HG03342 (cell line): ENCODE results near the gene AIFM1.
"Not testable (repeated sequence)": the region's sequence is repeated elsewhere in the genome, so short reads cannot be mapped to it uniquely, and the experiment has no call there.

ENCODE experiments used
- ATAC-seq: cut with Tn5 transposase; IDR thresholded peaks from one replicate; pipeline ENCODE4 v1.9.1; 2021; ENCODE audit warnings: mild to moderate bottlenecking, moderate library complexity; ENCODE audit not compliant: unreplicated experiment

AIFM1 gene

DNA sequence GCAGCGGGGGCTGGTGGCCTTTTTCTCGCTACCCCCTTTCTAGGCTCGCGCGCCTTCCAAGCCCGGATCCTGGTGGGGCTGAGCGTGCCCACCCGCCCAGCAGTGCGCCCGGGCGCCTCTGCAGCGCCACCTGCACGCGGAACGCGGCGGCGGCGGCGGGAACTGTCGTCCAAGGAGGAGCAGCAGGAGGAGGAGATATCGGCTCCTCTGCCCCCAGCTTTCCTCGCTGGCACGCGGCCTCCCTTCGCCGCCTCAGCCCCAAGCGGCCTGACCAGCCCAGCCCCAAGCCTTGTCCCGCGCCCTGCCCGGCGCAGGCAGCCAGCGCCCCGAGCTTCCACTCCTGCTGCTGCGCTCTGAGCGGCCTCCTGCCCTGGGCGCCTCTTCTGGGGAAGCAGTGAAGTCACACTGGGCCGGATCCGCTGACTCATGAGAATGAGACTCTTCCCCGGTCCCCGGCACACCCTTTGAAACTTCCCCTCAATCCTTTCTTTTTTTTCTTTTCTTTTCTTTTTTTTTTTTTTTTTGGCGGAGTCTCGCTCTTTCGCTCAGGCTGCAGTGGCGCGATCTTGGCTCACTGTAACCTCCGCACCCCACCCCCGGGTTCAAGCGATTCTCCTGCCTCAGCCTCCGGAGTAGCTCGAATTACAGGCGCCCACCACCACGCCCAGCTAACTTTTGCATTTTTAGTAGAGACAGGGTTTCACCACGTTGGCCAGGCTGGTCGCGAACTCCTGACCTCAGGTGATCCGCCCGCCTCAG is 44.7 kb downstream of the AIFM1 start:
- peak; percentile 59 for ATAC-seq

DNA sequence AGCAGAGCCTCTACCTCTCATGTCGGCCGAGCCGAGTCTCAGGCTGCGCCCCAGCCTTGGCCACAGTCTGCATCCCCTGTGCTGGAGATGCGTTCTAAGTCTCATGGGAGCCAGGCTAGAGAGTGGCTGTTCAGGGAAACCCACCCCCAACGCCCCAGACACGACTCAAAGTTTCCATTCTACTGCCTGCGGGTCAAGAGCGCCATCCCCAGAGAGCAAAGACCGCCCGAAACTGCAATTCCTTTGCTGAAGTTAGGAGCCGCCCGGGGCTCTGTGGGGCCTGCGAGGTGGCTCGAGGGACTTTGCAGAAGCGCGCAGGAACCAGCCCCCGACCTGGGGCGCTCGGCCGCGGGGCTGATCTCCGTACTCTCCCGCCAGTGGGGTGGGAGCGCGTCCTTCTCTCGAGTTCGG is 45.3 kb downstream of the AIFM1 start:
- ATAC-seq: peak; percentile 31

DNA sequence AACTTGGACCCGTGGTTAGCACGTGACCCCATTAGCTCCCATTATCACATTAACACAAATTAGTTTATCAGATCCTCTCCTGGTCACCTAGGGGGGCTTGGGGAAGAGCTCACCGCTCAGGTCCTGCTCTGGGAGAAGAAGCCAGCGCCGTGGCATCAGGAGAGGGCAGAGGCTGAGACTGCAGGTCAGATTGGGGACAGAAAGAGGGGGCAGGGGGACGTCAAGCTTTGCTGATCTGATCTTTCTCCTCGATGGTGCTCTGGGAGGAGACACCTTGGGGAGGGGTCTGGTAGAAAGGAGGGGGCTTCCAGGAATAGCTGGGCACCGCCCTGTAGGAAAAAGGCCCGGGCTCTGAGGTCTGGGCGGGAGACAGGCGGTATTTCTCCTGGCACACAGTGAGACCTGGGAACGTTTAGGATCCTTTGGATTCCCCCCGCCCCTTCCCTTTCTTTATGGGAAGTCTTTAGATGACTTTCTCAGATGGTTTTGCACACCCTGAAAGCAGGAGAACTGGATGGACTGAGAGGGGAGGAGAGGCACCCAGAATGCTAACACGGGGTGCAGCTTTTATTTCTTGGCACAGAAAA is 46.2 kb downstream of the AIFM1 start:
- no peak for ATAC-seq

DNA sequence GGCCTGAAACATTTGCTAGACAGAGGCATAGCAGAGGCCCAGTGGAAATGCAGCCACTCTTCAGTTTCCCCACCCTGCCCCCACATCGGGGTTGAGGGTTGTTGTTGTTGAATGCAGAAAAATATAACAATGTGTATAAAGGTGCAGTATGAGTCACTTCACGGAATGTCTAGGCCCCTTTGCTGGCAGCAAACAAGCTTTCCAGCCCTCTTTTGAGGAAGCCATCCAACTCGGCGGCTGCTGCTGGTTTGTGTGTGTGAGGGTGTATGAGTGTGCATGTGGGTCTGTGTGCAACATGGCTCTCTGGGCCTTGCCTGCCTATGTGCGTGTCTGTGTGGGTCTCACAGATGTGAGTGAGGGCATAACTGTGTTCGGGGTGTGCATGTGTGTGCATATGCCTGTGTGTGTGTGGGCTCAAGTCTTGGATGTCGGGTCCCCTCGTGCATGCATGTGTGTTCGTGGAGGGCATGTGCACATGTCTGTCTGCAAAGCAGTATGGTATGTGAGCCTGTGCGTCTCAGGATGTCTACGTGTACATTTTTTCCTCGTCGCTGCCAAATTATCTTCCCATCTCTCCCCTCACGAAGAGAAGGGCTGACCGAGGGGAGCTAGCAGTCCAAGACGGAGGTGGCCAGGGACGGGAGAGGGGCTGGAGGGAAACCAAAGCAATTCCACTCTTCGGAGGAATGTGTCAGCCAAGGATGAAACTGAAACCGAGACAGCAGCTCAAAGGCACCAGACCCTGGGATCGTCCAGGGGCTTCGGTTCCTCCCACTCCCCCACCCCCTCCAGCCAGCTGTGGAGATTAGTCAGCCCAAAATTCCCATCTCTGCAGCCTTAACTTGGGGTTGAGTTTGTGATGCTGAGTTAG is 47.0 kb downstream of the AIFM1 start:
- no peak for ATAC-seq

DNA sequence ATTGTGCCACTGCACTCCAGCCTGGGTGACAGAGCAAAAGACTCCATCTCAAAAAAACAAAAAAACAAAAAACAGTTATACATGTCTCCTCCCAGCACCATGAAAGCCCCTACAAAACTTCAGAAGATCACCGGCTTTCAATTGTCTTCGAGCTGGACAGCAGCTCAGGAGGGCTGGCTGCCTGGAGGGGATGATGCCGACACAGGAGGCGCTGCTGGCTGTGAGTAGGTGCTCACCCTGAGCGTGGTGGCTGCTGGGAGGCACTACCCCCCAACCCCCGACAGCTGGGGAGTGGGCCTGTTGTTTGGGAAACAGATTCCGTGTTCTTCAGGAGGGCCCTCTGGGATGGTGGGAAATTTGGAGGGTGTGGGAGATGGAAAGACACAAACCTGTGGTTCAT is 48.5 kb downstream of the AIFM1 start:
- ATAC-seq: no peak

DNA sequence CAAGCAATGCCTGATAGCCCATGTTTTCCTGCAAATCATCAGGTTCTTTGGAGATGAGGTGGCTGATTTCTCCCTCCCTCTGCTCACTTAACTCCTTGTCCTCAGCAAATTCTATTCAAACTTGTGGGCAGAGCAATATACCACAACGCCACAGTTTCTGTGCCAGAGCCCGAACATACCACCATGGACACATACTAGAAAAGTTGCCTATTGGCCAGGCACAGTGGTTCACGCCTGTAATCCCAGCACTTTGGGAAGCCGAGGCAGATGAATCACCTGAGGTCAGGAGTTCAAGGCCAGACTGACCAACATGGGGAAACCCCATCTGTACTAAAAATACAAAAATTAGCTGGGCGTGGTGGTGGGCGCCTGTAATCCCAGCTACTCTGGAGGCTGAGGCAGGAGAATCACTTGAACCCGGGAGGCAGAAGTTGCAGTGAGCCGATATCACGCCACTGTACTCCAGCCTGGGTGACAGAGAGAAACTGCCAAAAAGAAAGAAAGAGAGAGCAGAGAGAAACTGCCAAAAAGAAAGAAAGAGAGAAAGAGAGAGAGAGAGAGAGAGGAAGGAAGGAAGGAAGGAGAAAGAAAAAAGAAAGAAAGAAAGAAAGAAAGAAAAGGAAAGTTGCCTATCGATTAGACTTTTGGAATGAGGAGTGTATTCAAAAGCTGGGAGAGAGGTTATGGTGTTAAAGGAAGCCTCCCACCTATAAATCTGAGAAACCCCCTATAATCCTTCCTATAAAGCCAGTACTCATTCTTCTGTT is 50.3 kb downstream of the AIFM1 start:
- not testable (repeated sequence) for ATAC-seq

DNA sequence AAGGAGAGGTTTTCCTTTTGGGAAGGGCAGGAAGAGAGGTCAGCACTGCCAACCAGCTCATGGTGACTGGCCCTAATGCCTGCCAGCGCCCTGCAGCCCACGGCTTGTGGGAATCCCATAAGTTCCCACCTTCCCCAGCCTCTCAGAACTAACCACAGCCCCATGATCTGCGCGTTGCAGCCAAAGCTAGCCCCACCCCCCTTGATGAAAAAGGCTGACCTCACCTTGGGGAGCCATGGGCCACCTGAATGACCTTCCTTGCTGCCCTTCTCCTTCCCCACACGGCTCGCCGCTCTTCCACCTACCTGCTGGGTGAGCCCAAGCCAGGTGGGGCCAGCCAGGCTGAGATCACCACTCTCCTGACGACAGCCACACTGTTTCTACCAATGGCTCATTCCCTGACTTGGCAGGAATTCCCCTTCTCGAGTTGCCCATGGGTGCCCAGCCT is 51.5 kb downstream of the AIFM1 start:
- ATAC-seq: no peak

DNA sequence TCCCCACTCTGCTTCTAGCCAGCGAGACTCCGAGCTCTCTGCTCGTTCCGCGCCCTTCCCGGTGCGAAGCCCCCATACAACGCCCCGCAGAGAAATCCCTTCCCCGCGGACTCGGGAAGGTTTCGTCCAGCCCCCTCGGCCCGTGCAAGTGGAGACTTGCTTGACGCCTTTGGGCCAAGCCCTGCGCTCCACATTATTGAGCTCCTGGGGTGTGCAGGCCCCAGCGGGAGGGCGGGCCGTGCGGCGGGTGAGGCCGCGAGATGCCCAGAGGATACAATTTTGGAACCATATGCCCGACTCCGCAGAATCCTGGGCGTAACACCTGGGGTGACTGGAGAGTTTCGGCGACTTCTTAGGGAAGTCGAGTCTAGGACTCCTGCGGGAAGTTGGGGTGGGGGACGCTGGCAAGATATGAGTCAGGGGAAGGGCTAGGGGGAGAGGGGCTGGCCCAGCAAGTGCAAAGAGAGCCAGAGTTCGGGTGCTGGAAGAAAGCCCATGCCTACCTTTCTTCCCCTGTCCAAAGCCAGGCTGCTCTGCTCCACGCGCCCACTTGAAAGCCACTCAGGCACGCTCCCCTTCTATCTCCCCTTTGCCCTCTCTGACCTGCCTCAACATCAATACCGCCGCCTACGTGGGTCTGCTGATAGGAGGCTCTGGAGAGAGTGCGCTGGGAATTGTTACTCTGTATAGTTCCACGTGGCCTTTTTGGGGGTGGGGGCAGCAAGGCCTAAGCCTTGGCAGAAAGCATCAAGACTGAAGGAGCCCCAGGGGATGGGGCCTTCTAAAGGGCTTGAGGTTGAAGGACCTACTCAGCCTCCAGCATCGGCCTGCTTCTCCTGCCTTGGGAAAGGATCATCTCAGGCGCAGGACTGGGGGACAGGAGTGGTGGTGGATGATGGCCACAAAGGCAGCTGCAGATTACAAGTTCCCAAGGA is 54.2 kb downstream of the AIFM1 start:
- ATAC-seq: no peak

DNA sequence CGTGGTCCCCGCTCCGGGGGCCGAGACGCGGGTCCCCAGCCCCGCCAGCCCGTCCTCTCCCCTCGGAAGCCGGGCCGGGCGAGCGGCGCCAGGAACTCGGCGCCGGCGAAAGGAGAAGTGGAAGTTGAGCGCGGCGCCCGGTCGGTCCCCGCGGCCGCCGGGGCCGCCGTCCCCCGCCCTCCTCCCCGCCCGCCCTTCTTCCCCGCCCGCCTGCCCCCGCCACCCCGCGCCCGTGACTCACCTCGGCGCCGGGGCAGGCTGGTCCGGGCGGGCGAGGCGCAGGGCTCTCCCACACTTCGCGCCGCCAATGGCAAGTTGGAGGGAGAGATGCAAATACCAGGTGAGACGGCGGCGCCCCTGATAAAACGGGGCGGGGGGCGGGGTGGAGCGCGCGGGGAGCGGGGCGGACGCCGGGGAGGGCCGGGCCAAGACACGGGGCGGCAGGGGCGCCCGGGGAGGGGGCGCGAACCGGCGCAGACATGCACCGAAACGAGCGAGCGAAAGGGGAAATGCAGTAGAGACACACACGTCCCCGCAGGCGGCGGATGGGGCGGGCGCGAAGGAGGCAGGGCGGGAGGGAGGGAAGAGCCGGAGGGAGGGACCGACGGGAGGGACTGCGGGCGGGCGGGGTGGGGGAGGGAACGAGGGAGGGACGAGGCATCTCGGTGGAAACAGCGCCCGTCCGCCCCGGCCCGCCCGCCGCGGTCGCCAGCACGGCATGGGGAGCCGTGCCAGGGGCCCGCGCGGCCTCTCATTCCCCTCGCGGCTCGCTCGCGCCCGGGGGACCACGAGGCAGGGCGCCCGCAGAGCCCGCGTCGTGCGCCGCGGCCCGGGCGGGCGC is 55.0 kb downstream of the AIFM1 start, which contains the start of gene ELF4:
Gene ELF4, minus strand, starts transcription at position 119 of the 841 bp plus-strand sequence. CDS start 29,167 bp downstream, outside the sequence.
- ATAC-seq: peak; percentile 30

DNA sequence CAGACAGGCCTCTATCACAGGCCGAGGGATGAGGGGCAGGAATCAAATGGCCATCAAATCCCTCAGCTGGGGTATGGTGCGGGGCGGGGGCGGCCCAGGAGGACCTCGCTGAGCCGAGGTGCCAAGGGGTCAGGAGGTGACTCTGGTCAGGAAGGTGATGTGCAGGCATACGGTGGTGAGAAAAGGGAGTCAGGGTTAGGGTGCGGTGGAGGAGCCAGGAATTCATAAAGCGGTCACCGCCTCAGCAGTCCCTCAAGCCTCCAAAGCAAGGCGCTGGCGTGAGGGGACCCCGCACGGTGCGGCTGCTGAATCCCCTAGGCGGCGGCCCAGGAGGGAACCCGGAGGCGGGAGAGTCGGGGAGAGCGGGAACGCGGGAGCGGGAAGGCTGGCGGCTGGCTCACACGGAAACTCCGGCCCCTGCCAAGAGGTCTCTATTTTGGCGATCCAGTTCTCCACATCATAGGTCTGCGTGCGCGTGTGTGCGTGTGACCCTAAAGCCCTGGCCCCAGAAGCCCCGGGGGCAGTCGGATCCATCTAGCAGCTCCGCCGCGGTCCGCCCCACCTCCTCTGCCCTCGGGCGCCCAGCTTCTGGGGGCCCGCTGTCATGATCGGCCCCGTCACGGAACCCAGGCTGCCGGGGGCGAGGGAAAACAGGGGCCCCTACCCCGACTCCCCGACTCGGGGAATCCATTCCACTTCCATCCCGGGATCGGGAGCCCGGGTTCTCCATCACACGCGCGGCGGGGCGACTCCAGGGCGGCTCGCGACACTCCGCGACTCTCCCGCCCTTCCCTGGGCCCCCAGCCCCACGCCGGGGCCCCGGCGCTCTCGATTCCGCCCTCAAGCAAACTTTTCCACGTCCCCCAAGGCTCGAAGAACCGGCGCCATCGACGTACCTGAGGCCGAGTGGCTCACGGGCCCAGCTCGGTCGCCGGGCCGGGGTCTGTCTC is 55.9 kb downstream of the AIFM1 start:
- ATAC-seq: peak; percentile 5

DNA sequence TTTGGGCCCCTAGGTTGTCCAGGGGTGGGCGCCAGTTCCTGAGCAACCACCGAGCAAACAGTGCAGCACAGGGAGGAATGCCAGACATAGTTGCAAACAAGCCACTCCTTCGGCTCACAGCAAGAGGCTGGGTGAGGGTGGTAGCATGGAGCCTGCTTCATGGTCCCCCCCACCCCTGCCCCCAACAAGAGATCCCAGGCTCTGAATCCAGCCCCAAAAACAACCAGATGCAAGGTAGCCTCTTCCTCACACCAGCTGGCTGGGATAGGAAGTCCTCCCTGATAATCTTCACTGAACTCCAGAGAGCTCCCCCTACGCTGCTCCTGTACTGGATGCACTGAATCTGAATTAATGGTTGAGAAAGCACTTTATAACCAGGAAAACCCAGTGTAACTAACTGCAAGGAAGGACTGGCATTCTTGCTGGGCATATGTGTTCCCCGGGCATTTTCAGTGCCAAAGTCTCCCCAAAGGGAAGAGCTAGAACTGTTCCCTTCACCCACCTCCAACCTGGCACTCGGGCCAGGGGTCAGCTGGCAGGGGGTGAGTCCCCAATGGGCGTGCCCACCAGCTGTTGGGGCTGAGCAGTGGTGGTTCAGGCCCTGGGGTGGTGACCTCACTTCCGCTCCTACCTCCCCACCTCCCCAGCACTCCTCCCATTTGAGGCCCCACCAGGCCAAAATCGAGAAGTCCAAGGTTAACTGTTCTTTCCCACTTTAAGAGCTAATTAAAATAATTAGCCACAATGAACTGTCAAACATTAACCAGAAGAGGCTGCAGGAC is 56.8 kb downstream of the AIFM1 start:
- ATAC-seq: peak; percentile 61

DNA sequence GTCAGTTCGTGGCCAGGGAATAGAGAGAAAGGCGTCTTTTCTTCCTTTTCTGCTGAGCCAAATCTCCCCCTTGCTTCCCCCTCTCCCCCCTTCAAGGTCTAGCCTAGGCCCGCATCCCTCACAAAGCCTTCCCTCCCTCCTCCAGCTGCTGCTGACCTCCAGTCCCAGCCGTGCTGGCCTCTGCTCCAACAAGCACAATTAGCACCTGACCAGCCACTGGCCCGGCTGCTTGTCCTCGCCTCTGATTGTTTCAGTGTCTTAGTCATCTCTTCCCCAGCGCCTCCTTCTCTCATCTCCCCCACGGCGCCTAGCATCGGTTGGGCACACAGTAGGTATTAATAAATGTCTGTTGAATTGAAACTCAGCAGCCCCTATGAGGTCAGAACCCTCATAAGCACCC is 59.6 kb downstream of the AIFM1 start:
- no peak for ATAC-seq

DNA sequence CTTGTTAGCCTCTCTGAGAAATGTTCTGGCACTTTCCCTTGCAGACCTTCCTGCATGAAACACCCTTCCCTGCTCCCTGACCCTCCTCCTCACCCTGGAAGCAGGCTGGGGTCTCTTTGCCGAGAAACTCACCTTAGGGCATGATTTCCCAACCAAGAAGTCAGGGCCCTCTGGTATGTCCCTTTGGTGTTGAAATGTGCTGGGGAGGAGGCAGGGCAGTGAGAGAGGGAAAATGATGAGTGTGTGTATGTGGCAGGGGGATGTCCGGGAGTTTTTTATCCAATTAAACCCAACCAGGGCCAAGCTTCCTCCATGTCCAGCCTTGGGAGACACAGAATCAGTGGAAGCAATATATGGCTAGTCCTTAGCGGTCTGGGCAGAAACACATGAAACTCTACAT is 60.4 kb downstream of the AIFM1 start:
- ATAC-seq: no peak

DNA sequence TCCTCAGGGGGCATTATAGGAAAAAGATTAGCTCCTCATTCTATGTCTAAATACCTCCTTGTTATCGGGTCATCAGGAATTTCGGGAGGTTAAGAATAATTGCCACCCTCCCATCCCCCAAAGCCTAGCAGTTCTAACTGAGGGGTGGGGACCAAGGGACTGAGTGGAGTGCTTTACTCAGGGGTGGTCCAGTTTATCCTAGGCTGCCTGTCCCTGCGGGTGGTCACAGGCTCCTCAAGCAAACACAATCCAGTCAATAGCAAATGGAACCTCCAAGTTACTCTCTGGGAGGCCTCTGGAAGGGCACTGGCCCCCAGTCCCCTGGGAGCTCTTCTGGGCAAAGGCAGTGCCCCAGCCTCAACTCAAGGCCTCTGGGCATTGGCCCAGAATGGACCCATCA is 62.0 kb downstream of the AIFM1 start:
- no peak for ATAC-seq

DNA sequence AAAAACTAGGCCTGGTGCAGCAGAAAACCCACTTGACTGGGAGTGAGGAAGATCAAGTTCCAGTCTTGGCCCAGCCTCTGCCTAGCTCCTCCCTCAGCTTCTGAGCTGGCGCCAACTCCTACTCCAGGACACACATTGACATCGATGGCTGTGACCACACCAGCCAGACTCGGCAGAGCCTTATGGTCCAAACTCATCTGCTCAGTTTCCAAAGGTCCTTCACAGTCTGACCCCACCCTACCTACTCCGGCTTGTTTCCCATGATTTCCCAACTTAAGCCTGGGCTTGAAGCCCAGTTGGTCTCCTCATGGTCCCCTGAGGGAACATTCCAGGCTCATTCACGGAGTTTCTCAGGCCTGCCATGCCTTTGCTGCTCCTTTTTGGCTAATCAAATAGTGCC is 65.5 kb downstream of the AIFM1 start:
- no peak for ATAC-seq

DNA sequence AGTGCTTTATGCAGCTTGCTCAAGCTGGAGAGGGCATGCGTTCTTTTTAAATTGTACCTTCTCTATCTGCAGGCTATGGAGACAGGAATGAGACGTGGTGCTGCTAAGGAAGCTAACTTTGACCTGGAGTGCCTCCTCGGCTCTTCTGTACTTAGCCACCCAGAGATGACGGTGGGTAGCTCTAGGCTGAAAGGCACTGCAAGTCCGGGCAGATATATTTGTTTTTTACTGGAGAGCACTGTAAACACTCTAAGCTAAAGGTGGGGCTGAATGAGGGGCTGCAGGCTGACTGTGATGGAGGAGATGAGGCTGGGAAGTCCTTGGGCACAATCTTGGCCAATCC is 67.5 kb downstream of the AIFM1 start:
- ATAC-seq: no peak
